Measurements from ENCODE around the gene GNRHR. TPM values are rescaled to one million over a fixed set of nuclear protein-coding genes. Genes with fewer than 3 reads are reported as not detected.
"Not testable (repeated sequence)": the region's sequence is repeated elsewhere in the genome, so short reads cannot be mapped to it uniquely, and the experiment has no call there.

GNRHR gene
- total RNA-seq, 2 donors from 2014 or later = not detected

GRCh38 chr4:67735325-67735724, 18.9 kb downstream of the GNRHR start:
- intact Hi-C loops (cut with DNase I) = no loop called here

GRCh38 chr4:67730511-67730910, 23.7 kb downstream of the GNRHR start:
- intact Hi-C loops (cut with DNase I); DNase-seq (ENCODE audit: low spot score): not testable (repeated sequence)

More at GRCh38 chr4:67735325-67735724, 18.9 kb downstream of the GNRHR start:
- no peak for DNase-seq (ENCODE audit: low spot score)

DNA sequence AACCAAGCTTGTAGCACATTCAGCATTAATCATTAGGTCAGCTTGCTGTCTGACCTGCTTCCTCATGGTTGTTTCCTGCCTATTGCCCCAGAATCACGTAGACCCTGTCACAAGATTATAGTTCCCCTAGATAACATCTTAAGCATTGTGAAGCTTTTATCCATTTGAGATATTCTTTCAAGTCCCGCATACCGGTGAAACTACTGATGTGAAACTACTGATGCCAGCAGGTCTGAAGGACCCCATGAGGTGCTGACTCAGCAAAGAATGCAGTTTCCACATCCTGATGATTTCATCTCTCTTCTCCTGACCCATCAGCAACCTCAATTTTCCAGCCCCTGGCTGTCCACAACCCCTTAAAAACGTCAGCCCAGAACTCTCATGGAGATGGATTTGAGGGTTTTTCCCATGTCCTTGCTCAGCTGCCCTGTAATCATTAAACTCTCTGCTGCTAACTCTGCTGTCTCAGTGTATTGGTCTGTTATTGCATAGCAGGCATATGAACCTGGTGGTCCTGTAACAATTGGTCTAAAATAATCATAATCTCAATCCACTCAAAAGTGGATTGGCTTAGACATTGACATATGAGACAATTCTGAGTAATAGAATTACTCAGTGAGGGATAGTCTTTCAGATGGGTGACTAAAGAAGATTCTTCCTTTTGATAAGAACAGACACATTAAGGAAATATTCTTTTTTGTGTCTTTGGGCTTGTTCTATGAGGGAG, 26.9 kb downstream of the GNRHR start:
- intact Hi-C loops (cut with DNase I) = loop anchor here in 1 of 2 donors (5.0 kb wide), 1 partner anchor 340 kb away; no protein-coding TSS in a partner anchor
- DNase-seq (ENCODE audit: low spot score) = no peak

DNA sequence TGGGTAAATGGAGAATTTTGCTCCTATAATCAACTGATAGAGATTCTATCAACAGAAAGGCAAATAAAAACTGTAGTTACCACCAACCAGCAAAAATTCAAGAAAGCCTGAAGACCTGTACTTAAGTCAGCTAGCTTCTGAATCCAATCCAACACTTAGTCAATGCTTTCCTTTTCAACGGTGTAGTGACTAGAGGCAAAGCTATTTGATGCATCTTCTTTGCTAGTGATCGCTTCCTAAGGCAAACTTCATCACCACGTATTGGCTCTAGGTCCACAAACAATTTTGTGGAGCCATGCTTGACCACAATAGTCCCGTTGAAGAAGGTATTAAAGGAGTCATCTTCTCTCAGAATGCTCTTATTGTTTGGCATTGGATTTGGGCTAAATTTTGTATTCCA, 28.2 kb downstream of the GNRHR start:
- DNase-seq (ENCODE audit: low spot score) = no peak
- intact Hi-C loops (cut with DNase I) = loop anchor here in 1 of 2 donors (5.0 kb wide), 1 partner anchor 339 kb away; no protein-coding TSS in a partner anchor

DNA sequence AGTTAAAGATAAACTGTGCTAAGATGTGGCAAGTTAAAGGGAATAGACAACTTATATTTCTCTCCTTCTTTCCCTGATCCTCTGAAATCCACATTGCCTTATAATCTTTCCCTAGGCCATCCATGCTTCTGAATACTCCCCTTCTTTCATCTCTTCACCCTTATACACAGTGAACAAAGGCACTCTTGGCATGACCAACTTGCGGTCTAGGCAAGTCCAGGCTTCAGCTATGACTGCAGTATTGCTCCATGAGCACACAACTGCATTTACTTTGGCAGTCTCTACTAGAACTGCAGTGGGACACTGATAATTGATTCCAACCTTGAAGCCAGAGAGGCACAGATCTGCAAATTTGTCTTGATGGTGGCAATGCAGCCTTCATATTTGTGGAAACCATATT, 29.1 kb downstream of the GNRHR start:
- intact Hi-C loops (cut with DNase I) = loop anchor here in 1 of 2 donors (5.0 kb wide), 1 partner anchor 338 kb away; no protein-coding TSS in a partner anchor
- DNase-seq (ENCODE audit: low spot score) = no peak

- DNase-seq (ENCODE audit: low spot score) = no peak
- intact Hi-C loops (cut with DNase I) = no loop called here
Observed at GRCh38 chr4:67723949-67724348, 30.2 kb downstream of the GNRHR start.

DNA sequence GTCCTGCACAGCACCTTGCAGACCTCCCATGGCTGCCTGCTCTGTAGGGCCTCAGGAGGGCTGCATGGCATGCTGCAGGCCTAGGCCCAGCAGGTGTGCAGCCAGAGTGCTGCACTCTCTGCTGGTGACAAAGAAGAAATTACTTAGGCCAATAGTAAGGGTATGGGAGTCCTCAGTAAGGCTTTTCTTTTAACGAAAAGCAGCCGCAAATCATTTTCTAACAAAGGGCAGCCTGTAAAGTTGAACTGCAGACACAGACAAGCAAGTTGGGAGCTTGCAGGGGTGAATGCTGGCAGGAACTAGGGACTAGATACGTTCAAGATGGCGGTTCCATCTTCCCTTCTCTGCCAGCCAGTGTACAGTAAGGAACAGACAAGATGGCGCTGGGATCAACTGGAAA, 30.8 kb downstream of the GNRHR start:
- intact Hi-C loops (cut with DNase I) = no loop called here
- no peak for DNase-seq (ENCODE audit: low spot score)

GRCh38 chr4:67721770-67722597, 32.2 kb downstream of the GNRHR start:
- DNase-seq (ENCODE audit: low spot score) = no peak
- intact Hi-C loops (cut with DNase I) = no loop called here

- intact Hi-C loops (cut with DNase I) = no loop called here
- no peak for DNase-seq (ENCODE audit: low spot score)
Observed at GRCh38 chr4:67721315-67721769, 32.8 kb downstream of the GNRHR start.

DNA sequence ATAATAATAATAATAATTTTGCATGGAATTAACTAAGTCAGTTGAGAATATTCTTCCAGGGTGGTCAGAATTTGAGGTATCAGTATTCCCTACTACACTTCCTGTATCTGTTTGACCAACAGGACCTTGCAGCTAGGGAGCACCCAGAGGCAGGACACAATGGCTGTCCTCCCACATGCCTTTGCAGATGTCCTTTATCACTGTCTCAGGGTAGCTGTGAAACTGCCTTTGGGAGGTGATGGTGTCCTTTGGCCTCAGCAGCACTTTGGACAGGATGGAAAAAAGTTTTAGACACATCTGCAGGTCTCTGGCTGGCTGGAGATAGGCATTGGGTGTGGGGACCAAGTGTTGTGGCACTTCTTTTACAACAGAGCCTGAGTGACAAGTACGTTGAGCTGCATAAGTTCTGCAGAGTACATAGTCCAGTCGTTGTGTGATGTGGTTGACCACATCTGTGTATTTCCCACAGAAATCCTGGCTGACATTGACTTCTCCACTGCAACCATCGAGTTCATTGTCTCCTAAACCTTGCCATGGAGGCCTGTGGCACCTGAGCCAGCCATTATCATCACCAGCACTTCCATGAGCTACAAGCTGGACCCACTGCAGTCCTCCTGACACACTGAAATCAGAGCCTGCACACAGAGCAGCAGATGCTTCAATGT, 34.1 kb downstream of the GNRHR start:
- no peak for DNase-seq (ENCODE audit: low spot score)
- intact Hi-C loops (cut with DNase I) = no loop called here

DNA sequence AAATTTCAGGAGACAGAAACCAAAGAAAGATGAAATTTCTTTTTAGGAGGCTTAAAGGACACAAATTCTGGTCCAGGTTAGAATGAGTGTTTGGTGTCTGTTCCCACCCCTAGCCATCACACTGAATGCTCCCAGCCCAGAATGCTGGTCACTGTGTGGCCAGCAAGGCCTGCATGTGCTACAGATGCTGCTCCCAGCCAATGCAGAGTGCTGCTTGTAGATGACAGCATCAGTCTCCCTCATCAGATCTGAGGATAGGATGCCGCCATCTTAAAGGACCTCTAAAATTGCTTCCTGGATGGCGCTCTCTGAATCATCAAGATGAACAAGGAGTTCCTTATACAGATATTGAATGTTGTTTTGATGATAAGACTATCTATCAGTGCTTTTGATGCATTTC, 35.3 kb downstream of the GNRHR start:
- DNase-seq (ENCODE audit: low spot score) = no peak
- intact Hi-C loops (cut with DNase I) = no loop called here

DNA sequence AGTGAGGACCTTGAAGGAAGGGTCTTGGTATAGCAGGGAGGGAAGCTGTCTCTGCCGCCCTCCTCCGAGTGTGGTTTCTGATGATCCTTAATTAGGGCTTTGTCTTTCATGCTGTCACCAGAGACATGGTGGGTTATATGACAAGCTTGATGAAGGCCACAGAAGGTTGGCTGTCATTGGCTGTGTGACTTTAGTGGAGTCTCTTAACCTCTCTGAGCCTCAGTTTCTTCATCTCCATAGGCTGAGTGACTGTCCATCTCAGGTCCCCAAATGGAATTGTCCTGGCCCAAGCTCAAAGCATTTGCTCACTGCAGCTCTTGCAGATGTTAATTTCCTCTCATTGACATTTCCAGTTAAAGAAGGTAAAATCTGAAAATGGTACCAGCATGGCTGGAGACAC, 36.6 kb downstream of the GNRHR start:
- DNase-seq (ENCODE audit: low spot score) = no peak
- intact Hi-C loops (cut with DNase I) = no loop called here

GRCh38 chr4:67714955-67715354, 39.2 kb downstream of the GNRHR start:
- intact Hi-C loops (cut with DNase I) = loop anchor here in 1 of 2 donors (1.0 kb wide), 1 partner anchor 38 kb away; no protein-coding TSS in a partner anchor
- no peak for DNase-seq (ENCODE audit: low spot score)

DNA sequence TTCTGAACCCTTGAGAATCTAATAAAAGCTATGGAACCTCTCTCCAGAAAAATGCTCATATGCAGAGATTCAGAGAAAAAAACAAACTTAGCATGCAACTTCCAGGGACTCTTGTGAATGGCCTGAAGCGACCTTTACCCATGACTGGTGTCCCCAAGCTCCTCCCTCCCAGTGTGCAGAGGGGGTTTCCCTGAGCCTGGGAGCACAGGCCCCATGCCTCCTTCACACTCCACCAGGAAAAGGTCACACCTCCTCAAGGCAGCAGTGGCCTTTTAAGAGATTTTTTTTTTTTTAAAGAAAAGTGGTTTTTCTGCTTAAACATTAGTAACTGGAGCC, 40.0 kb downstream of the GNRHR start:
- intact Hi-C loops (cut with DNase I) = loop anchor here in 1 of 2 donors (1.0 kb wide), 1 partner anchor 39 kb away; no protein-coding TSS in a partner anchor
- no peak for DNase-seq (ENCODE audit: low spot score)

- intact Hi-C loops (cut with DNase I) = loop anchor here in 1 of 2 donors (1.0 kb wide), 1 partner anchor 40 kb away; no protein-coding TSS in a partner anchor
- no peak for DNase-seq (ENCODE audit: low spot score)
Observed at GRCh38 chr4:67713529-67714247, 40.5 kb downstream of the GNRHR start.

DNA sequence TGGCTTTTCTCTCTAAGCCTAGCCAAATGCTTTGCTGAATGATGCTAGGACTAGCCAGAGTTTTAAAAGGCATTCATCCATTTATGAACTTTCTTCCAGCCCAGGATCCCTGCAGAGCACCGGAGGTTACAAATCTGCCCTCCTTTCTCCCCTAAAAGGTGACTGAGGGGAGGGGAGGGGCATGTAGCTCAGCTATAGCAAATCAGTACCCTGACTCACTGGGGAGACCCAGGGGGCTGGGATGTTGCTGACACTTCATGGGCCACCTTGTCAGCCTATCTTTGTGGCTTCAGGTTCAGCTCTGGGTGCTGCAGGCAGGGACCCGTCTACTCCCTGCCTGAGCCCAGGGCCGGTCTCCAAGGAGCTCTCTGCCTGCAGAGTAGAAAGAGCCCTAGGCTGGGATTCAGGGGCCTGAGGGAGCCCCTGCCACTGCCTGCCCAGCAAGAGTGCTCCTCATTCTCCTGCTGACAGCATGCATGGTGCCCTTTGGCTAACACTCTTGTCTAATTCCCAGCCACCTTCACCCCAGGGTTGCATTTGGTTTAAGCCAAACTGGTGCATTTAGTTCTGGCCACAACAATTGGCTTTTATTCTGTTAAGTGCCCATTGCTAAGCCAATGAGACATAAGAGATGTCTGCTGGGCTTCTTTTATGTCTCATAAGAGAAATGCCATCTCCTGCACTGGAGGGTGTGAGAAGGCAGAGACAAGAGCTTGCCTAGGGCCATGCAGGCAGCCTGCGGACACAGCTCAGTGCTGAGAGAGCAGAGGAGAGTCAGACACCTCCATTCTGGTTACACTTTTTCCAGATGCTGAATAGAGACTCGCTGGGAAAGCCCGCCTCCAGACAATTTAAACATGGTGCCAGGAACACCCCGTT, 41.3 kb downstream of the GNRHR start:
- DNase-seq (ENCODE audit: low spot score) = no peak
- intact Hi-C loops (cut with DNase I) = no loop called here

DNA sequence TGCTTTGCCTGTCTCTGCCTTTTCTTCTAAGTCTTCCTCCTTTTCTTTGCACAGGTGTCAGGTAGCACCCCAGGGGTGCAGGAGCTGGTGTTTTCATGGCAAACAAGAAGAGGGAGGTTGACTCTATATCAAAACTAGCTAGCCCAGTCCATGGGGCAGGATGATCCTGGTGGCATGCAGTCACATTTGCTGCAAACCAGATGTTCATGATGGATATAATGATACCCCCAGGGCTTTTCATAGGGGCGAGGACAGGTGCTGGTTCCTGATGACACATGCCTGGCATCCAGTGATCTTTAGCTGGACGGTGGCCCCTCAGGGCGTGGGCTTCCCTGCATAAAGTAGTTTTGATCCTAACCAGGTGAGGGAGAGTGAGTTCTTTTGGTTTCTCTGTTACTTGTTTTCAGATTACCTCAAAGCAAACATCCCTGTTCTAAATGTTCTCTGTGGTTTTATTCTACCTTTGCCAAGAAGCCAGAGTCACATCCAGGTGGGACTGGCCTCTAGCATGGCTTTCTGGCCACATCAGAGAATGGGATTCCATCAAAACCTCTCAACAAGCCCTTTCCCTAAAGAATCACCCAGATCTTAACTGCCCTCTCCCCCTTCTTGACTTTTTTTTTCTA, 42.1 kb downstream of the GNRHR start:
- no peak for DNase-seq (ENCODE audit: low spot score)
- intact Hi-C loops (cut with DNase I) = no loop called here

- DNase-seq (ENCODE audit: low spot score); intact Hi-C loops (cut with DNase I): not testable (repeated sequence)
Observed at GRCh38 chr4:67706682-67707081, 47.5 kb downstream of the GNRHR start.

All from posterior vena cava (tissue), 2 donors.